Activated CD8-positive, alpha-beta memory T cell treated with anti-CD3 and anti-CD28 coated beads, Interleukin-2, amount 50 U/mL, for 24 hours (primary cell): ENCODE data around the gene GPR63.

Experiments used
- DNase-seq: peaks from one replicate; pipeline ENCODE4 v3.0.0-alpha.2; 2020; ENCODE audit errors: extremely low read depth

Gene GPR63

GRCh38 chr6:96760153-96760687 lies 77.1 kb downstream of the GPR63 start:
- no peak for DNase-seq

- DNase-seq = no peak
Observed at GRCh38 chr6:96755096-96755495, 82.2 kb downstream of the GPR63 start.

GRCh38 chr6:96749891-96750290 lies 87.4 kb downstream of the GPR63 start:
- DNase-seq = no peak
